ENCODE results near the gene C5AR1.
"Not testable (repeated sequence)": the region's sequence is repeated elsewhere in the genome, so short reads cannot be mapped to it uniquely, and the experiment has no call there.

C5AR1 gene

DNA sequence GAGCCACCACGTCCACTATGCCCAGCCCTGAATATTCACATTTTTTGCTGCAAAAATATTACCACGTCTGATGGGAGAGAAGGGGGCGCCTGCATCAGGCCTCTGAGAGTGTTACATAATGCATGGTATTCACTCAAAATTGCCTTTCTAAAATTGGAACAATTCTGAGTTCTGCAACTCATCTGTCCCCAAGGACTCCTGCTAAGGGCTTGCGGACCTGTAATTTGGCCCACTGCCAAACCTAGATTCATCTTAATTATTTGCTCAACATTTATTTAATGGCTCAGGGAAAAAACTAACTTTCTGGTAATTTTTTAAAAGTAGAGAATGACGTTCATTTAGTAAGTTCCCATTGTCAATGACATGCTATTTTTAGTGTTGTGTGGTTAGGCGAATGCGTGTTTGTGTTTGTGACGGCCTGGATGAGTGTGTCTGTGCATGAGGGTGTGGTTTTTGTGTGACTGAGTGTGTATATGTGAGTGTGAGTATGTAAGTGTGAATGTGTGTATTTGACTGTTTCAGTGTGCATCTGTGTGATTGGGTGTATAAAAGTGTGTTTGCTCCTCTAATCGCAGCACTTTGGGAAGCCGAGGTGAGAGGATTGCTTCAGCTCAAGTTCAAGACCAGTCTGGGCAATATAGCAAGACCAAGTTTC is 26.1 kb upstream of the C5AR1 start:
- DNase-seq = no peak

DNA sequence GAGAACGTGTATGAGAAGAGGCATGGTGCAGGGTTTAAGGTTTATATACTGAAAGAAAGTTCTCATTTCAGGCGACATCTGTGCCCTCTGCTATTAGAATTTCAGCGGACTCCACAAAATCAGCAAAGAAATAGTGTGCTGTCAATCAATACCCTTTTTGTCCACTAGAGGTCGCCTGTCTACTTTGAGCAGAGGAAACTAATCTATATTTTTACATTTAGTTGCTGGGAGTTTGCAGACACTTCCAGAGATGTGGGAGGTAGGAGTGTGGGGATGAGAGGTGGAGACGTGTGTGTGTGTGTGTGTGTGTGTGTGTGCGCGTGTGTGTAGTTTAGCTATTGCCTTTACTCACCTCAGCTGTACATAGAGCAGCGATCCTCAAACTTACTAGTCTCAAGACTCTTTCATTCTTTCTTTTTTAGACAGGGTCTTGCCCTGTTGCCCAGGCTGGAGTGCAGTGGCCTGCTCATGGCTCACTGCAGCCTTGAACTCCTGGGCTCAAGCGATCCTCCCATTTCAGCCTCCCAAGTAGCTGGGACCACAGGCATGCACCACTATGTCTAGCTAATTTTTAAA is 25.2 kb upstream of the C5AR1 start:
- DNase-seq = peak in 16 of 58 donors; percentile 4 to 69 (median 28)

DNA sequence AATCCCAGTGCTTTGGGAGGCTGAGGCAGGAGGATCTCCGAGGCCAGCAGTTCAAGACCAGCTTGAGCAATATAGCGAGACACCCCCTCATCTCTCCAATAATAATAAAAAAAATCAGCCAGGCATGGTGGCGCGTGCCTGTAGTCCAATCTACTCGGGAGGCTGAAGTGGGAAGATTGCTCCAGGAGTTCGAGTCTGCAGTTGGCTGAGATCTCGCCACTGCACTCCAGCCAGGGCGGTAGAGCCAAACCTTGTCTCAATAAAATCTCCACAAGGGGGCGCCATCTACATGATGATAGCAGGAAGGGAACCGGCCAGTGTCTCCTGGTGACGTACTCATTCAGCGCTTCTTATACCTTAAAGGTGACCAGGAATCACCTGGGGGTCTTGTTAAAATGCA is 13.6 kb upstream of the C5AR1 start:
- DNase-seq = peak in 46 of 58 donors; percentile 5 to 78 (median 39)

DNA sequence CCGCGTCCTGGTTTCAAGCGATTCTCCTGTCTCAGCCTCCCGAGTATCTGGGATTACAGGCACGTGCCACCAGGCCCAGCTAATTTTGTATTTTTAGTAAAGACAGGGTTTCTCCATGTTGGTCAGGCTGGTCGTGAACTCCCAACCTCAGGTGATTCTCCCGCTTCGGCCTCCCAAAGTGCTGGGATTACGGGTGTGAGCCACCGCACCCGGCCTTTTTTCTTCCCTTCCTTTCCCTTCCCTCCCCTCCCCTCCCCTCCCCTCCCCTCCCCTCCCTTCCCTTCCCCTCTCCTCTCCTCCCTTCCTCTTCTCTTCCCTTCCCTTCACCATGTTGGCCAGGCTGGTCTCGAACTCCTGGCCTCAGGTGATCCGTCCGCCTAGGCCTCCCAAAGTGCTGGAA is 8.8 kb upstream of the C5AR1 start:
- not testable (repeated sequence) for DNase-seq

DNA sequence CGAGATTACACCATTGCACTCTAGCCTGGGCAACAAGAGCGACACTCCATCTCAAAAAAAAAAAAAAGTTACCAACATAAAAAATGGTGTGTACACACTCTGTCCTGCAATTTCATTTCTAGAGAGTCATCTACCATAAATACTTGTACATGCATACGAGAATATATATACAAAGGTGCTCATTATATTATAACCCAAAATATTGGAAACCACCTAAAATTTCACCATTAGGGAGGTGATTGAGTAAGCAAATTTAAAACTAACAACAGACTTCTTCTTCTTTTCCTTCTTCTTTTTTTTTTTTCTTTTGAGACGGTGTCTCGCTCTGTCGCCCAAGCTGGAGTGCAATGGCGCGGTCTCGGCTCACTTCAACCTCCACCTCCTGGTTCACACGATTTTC is 7.4 kb upstream of the C5AR1 start:
- no peak for DNase-seq

DNA sequence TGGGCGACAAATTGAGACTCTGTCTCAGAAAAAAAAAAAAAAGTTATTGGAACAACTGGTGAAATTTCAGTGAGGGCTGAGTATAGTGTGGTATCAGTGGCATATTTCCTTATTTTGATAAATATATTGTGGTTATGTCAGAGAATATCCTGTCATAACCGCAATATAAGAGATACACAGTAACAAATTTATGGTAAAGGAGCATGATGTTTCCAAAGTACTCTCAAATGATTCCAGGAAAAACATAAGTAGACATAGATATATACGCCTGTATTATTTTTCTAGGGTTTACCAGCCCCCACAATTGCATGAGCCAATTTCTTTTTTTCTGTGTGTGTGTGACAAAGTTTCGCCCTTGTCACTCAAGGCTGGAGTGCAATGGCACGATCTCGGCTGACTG is 5.7 kb upstream of the C5AR1 start:
- no peak for DNase-seq

DNA sequence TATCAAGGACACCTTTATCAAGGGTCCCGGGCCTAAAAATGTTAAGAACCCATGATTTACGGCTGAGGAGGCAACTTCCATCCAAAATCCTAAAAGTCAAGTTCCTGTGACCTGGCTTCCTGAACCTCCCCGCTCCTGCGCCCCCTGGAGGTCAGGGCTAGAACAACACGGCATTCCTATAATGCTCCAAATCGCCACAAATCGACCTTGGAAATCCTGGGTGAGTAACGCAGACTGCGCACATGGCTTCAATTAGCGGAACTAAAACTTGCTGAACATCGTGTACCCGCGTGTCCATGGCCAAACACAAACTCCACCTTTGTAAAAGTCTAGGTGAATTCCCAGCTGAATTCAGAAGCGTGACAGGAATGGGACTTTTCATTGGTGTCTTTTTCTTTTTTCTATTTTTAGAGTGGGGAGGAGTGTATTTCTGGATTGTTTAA is 4.3 kb upstream of the C5AR1 start:
- peak in 17 of 58 donors; percentile 2 to 55 (median 10) for DNase-seq

DNA sequence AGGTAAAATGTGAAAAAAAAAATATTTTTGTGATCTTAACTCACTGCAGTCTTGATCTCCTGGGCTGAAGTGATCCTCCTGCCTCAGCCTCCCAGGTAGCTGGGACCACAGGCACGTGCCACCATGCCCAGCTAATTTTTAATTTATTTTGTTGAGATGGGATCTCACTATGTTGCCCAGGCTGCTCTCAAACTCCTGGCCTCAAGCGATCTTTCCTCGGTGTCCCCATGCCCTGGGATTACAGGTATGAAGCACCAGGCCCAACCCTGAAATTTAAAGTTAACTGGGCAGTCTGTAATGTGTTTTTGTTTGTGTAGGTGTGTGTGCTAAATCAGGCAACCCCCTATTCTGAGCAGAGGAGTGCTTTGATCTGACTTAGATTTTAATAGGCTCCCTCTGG is 3.4 kb upstream of the C5AR1 start:
- DNase-seq = no peak

DNA sequence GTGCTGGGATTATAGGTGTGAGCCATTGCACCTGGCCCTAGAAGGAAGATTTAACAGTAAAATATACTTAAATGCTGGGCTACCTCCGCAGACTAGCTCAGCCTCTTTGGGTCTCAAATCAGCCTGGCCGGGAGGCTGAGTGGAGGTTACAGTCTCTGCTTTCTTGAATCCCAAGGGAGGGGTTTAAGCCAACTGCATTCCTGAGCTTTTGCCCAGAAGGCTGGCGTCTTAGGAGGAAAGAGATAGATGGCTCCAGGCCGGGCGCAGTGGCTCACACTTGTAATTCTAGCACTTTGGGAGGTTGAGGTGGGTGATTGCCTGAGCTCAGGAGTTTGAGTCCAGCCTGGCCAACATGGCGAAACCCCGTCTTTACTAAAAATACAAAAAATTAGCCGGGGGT is 623 bp upstream of the C5AR1 start:
- no peak for DNase-seq

DNA sequence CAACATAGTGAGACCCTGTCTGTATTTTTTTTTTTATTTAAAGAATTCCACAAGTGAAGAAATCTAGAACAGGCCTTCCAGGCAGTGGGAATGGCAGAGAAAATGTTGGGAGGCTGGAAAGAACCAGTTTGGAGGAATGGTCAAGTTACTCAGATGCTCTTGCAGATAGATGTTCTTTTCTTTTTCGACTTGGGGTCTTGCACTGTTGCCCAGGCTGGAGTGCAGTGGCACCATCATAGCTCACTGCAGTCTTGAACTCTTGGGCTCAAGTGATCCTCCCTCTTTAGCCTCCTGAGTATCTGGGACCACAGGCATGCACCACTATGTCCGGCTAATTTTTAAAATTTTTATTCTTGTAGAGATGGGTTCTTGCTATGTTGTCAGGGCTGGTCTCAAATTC is 662 bp downstream of the C5AR1 start:
- DNase-seq = no peak

DNA sequence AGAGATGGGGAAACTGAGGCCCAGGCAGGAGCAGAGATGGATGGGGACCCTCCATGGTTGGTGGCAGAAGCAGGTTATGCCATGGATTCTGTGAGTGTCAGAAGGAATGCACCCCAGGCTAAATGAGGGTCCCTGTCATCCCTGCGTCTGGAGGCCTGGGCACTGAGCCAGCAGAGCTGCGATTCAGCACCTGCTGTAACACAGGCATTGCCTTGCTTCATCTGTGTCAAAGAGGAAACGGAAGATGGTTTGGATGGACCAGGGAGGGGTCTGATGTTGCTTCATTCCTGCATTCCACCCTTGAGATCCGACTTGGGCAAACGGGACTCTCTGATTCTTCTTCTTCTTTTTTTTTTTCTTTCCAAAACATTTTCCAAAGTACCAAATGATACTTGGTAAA is 1.2 kb downstream of the C5AR1 start:
- peak in 2 of 58 donors; percentile 16 to 26 for DNase-seq

DNA sequence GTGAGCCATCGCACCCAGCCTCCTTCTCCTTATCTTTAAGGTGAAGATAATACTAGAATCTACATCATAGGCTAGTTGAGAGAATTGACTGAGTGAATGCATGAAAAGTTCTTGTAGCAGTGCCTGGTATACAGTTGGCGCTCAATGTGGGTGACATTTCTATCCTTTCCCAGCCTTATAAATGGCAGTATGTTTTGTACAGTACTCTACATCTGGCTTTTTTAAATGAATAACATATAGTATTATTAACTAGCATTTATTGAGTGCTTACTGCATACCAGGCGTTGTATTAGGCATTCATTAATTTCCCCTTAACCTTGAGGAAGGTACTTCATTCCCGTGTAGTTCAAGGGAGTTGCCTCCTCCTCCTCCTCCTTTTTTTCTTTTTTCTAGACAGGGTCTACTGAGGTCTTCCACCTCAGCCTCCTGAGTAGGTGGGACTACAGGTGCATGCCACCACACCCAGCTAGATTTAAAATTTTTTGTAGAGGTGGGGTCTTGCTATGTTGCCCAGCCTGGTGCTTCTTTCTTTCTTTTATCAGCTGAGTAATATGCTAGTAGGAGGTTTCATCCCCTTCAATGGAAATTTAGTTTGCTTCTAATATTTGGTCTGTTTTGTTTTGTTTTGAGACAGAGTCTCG is 2.8 kb downstream of the C5AR1 start:
- no peak for DNase-seq

DNA sequence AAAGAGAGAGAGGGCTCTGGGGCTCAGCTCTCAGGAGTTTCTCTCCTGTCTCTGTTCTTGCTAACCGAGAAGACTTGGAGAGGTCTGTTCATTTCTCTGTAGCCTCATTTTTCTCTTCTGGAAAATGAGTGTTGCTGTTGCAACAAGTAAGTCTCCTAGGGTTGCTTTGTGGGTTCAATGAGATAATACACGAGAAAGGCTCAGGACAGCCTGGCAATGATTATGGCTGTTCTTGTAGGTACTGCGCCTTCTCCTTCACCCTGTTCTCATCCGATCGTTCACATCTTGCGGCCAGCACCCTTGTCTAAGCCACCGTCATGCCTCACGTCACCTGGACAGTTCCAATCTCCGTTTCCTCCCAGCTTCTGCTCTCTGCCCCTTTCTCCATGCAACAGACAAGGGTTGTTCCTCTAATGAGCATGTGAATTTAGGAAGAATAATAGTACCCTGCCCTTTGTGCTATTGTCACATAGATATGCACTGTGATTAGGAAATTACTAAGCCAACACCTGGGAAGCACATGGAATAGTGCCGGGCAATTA is 4.2 kb downstream of the C5AR1 start:
- no peak for DNase-seq

DNA sequence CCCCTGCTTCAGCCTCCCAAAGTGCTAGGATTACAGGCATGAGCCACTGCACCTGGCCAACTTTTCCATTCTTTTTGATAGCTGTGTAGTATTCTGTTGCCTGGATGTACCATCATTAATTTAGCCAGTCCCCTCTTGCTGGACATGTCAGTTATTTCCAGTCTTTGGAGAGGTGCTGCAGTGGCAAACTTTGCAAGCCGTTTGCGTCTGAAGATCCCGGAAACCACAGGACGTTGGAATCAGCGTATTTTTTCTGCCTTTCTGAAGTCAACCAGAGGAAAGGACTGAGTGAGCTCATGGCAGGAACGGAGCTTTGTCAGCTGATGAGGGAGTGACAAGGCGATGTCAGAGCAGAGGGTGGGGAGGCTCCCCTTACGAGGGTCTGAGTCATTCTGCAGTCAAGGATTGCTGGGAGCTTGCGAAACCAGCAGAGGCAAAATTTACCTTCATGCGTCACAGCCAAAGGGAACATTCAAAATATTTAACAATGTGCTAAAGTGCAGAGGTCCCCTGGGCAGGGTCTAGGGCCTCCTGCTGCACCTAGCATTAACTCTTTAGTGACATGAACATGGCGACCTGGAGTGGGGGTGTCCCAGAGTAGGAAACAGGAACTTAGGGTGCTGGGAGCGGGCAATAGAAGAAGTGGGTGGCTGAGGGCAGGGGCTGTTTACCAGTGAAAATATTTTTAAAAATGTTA is 5.6 kb downstream of the C5AR1 start:
- peak in 26 of 58 donors; percentile 3 to 65 (median 22) for DNase-seq

DNA sequence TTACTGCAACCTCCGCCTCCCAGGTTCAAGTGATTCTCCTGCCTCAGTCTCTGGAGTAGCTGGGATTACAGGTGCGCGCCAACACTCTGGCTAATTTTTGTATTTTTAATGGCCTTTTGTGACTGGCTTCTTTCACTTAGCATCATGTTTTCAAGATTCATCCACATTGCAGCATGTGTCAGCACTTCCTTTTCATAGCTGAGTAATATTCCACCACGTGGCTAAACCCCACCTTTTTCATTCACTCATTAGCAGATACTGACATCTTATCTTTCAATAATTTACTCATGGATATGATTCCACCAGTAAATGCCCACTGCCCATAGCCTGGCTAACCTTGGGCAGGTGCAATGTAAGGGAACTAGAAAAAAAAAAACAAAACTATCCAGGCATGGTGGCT is 6.9 kb downstream of the C5AR1 start:
- DNase-seq = no peak

DNA sequence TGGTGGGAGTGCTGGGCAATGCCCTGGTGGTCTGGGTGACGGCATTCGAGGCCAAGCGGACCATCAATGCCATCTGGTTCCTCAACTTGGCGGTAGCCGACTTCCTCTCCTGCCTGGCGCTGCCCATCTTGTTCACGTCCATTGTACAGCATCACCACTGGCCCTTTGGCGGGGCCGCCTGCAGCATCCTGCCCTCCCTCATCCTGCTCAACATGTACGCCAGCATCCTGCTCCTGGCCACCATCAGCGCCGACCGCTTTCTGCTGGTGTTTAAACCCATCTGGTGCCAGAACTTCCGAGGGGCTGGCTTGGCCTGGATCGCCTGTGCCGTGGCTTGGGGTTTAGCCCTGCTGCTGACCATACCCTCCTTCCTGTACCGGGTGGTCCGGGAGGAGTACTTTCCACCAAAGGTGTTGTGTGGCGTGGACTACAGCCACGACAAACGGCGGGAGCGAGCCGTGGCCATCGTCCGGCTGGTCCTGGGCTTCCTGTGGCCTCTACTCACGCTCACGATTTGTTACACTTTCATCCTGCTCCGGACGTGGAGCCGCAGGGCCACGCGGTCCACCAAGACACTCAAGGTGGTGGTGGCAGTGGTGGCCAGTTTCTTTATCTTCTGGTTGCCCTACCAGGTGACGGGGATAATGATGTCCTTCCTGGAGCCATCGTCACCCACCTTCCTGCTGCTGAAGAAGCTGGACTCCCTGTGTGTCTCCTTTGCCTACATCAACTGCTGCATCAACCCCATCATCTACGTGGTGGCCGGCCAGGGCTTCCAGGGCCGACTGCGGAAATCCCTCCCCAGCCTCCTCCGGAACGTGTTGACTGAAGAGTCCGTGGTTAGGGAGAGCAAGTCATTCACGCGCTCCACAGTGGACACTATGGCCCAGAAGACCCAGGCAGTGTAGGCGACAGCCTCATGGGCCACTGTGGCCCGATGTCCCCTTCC is 10.5 kb downstream of the C5AR1 start:
- no peak for DNase-seq

DNA sequence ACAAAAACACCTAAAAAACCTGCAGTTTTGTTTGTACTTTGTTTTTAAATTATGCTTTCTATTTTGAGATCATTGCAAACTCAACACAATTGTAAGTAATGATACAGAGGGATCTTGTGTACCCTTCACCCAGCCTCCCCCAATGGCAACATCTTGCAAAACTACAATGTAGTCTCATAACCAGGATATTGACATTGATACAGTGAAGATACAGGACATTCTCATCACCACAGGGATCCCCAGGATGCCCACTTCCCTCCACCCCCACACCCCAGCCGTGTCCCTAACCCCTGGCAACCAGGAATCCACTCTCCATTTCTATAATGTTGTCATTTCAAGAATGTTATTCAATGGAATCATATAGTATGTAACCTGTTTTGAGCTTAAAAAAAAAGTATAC is 12.0 kb downstream of the C5AR1 start:
- no peak for DNase-seq

DNA sequence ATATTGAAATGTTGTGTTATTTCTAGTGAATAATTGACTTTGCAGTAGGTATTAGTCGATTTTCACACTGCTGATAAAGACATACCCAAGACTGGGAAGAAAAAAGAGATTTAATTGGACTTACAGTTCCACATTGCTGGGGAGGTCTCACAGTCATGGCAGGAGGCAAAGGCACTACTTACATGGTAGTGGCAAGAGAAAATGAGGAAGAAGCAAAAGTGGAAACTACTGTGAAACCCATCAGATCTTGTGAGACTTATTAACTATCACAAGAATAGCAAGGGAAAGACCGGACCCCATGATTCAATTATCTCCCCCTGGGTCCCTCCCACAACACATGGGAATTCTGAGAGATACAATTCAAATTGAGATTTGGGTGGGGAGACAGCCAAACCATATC is 12.4 kb downstream of the C5AR1 start:
- DNase-seq = no peak

DNA sequence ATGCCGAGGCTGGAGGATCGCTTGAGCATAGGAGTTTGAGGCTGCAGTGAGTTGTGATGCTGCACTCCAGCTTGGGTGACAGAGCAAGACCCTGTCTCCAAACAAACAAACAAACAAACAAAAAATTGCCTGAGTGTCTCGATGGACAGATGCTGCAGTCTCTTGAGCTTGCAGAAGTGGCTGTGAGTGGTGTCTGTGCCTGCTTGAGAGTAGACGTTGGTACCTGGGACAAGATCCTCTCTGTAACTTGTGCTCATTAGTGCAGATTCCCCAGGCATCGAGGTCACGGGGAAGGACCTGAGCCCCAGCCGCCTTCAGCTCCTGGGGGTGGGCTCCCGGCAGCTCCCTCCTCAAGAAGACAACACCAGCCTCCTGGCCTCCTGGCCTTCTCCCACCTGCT is 13.7 kb downstream of the C5AR1 start:
- no peak for DNase-seq

DNA sequence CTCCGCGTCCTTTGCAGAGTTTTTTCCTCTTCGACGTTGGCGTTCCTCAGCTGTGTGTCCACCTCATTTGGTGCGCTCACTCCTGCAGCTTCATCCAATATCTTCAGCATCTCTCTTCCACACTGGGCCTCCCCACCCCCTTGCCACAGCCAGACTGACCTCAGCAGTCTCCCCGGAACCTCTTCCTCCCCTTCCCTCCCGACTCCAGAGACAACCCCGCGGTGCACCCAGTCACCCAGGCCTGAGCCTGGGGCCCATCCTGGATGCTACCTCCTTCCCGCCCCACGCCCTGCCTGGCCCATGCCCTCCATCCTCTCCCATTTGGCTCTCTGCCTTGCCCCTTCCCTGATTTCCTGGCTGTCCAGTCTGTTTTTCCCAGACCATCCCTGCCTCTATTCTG is 14.2 kb downstream of the C5AR1 start:
- DNase-seq = no peak

DNA sequence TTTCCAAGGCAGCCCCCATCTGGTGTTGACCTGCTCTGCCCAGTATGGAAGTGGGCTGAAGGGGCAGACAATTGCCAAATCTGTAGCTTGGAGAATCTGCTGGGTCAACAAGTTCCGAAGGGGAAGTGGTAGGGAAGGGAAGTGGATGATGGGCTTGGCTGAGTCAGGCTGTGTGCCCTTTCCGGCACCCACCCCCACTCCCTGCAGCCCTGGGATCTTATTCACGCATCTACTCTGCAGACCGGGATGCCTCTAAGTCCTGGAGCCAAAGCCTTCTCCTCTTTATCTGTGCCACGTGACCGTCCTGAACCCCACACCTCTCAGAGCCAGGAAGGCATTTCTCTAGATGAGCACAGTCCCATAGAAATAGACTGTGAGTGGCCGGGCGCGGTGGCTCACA is 14.8 kb downstream of the C5AR1 start:
- peak in 13 of 58 donors; percentile 2 to 46 (median 20) for DNase-seq
